HepG2 (cell line): Measurements from ENCODE around the gene UTP25. TPM values are rescaled to one million over a fixed set of nuclear protein-coding genes. Genes with fewer than 3 reads are reported as not detected.
A peak's percentile ranks its signal among the peaks of the same experiment; 100 is the strongest.

Experiments
- ATAC-seq: fragments of 200-7000 bp; cut with Tn5 transposase; 3 replicates; pipeline ENCODE4 v1.9.1; 2020; ENCODE audit warnings: mild to moderate bottlenecking, moderate library complexity
- BruUV-seq: library from RNA; stranded (reverse); fragments of 400-500 nt; replicated peaks from 2 replicates; lab custom pipeline; 2021; lab: Mats Ljungman, UMichigan
- CTCF ChIA-PET: fragments of 300-600 bp; formaldehyde crosslinking; extraction: SDS; loops from one replicate; lab custom pipeline; 2021; ENCODE audit warnings: low total read pairs, inconsistent platforms, low intra/inter-chr PET ratio; lab: Yijun Ruan, JAX
- POLR2A ChIA-PET: fragments of 350-600 bp; sonication (Branson Sonifier 250); formaldehyde crosslinking; loops from one replicate; lab custom pipeline; 2020; ENCODE audit warnings: antibody characterized with exemption, inconsistent platforms; lab: Yijun Ruan, JAX
- DNase-seq: peaks from one replicate; pipeline ENCODE4 v3.0.0-alpha.2; 2015; ENCODE audit warnings: low spot score
- FAIRE-seq: peaks from 3 replicates; lab custom pipeline; 2011; peaks lifted over from hg19 to GRCh38; lab: Jason Lieb, UNC
- H2AFZ ChIP-seq: one replicate; pipeline ENCODE4 v1.6.1; 2011; ENCODE audit warnings: low read length, inconsistent platforms
- H3K27ac ChIP-seq: fragments of 300-600 bp; 3 replicates; pipeline ENCODE4 v1.8.0; 2011; ENCODE audit warnings: mixed run types, mild to moderate bottlenecking, mixed read lengths, low read length, inconsistent platforms; ENCODE audit not compliant: insufficient read depth; ENCODE audit errors: extremely low read length
- H3K27me3 ChIP-seq, 2 experiments: fragments of 200-600 bp in 1 of 2; 2 replicates in 1 of 2; 3 replicates in 1 of 2; pipeline versions ENCODE4 v1.6.0 to v1.8.0; 2011; ENCODE audit warnings: low read length in 2 of 2, mild to moderate bottlenecking in 2 of 2, moderate library complexity in 2 of 2, inconsistent platforms in 1 of 2; ENCODE audit not compliant: insufficient read depth in 2 of 2, control insufficient read depth in 1 of 2
- H3K36me3 ChIP-seq, 2 experiments: fragments of 200-600 bp in 1 of 2; replicated peaks in 1 of 2; 2 replicates in 1 of 2; 3 replicates in 1 of 2; pipeline versions ENCODE4 v1.5.1 to v1.8.0; 2011; ENCODE audit warnings: low read length in 2 of 2, inconsistent platforms in 1 of 2; ENCODE audit not compliant: insufficient read depth in 2 of 2, control insufficient read depth in 1 of 2
- H3K4me1 ChIP-seq: 2 replicates; pipeline ENCODE4 v1.5.1; 2012; ENCODE audit warnings: low read length, inconsistent platforms; ENCODE audit not compliant: insufficient read depth
- H3K4me2 ChIP-seq: 2 replicates; pipeline ENCODE4 v1.6.0; 2011; ENCODE audit warnings: low read depth, low read length, inconsistent platforms
- H3K4me3 ChIP-seq, 3 experiments: fragments of 200-600 bp in 1 of 3; sonication (generic), shearing (Covaris generic) in 1 of 3; replicated peaks in 1 of 3; 2 replicates each; pipeline ENCODE4 v1.5.1; 2011 to 2016; ENCODE audit warnings: low read length in 3 of 3, inconsistent platforms in 2 of 3, low read depth in 2 of 3, mild to moderate bottlenecking in 2 of 3, control low read depth in 1 of 3, mixed read lengths in 1 of 3; ENCODE audit not compliant: insufficient read depth in 1 of 3
- H3K79me2 ChIP-seq: one replicate; pipeline ENCODE4 v1.6.1; 2011; ENCODE audit warnings: low read length, inconsistent platforms; ENCODE audit not compliant: insufficient read depth
- H3K9ac ChIP-seq: 2 replicates; pipeline ENCODE4 v1.6.0; 2011; ENCODE audit warnings: mild to moderate bottlenecking, low read depth, low read length, inconsistent platforms; ENCODE audit not compliant: insufficient read depth
- H3K9me3 ChIP-seq: 2 replicates; pipeline ENCODE4 v1.5.1; 2012; ENCODE audit warnings: mild to moderate bottlenecking, low read length
- H4K20me1 ChIP-seq: 2 replicates; pipeline ENCODE4 v1.6.0; 2011; ENCODE audit warnings: inconsistent platforms, mild to moderate bottlenecking, low read length, moderate library complexity; ENCODE audit not compliant: insufficient read depth
- DMTF1 ChIP-seq: sonication (generic); formaldehyde crosslinking; IDR thresholded peaks from 2 replicates; pipeline ENCODE4 v1.4.0; 2020; ENCODE audit warnings: mild to moderate bottlenecking, missing genetic modification reagents
- EZH2 ChIP-seq: conservative IDR thresholded peaks from 2 replicates; pipeline ENCODE4 v1.6.1; 2012; ENCODE audit warnings: mild to moderate bottlenecking, low read depth, low read length, moderate library complexity
- IRF1 ChIP-seq: sonication (generic); formaldehyde crosslinking; IDR thresholded peaks from 2 replicates; pipeline ENCODE4 v1.4.0; 2020; ENCODE audit warnings: low read depth, mild to moderate bottlenecking, missing genetic modification reagents
- MAFF ChIP-seq: IDR thresholded peaks from 2 replicates; pipeline ENCODE4 v1.6.1; 2011; ENCODE audit warnings: low read depth, low read length, improper control_type of control experiment
- MAFK ChIP-seq, 2 experiments: IDR thresholded peaks in 1 of 2; conservative IDR thresholded peaks in 1 of 2; 2 replicates each; pipeline ENCODE4 v1.6.1; 2011; ENCODE audit warnings: improper control_type of control experiment in 2 of 2, low read length in 2 of 2
- MEF2D ChIP-seq: sonication (generic); formaldehyde crosslinking; IDR thresholded peaks from 2 replicates; pipeline ENCODE4 v1.5.1; 2020; ENCODE audit warnings: mild to moderate bottlenecking, missing genetic modification reagents
- RBFOX2 ChIP-seq: fragments of 200-400 bp; formaldehyde crosslinking; IDR thresholded peaks from 2 replicates; pipeline ENCODE4 v1.6.1; 2017; ENCODE audit warnings: low read depth, mild to moderate bottlenecking, low read length
- RFX3 ChIP-seq: IDR thresholded peaks from 2 replicates; pipeline ENCODE4 v1.6.1; 2016; ENCODE audit warnings: missing biosample characterization, missing genetic modification reagents
- STAT5B ChIP-seq: sonication (generic); formaldehyde crosslinking; IDR thresholded peaks from 2 replicates; pipeline ENCODE4 v1.4.0; 2020; ENCODE audit warnings: missing genetic modification reagents
- XRCC5 ChIP-seq: fragments of 200-400 bp; formaldehyde crosslinking; optimal IDR thresholded peaks from 2 replicates; pipeline ENCODE3; 2017; ENCODE audit warnings: mild to moderate bottlenecking, low read length
- ZNF468 ChIP-seq: sonication (generic); formaldehyde crosslinking; IDR thresholded peaks from 2 replicates; pipeline ENCODE4 v1.8.0; 2022; ENCODE audit warnings: mild to moderate bottlenecking, moderate library complexity, missing genetic modification reagents
- ZNF589 ChIP-seq: sonication (generic); formaldehyde crosslinking; conservative IDR thresholded peaks from 2 replicates; pipeline ENCODE4 v1.8.0; 2022; ENCODE audit warnings: mild to moderate bottlenecking, moderate library complexity, missing genetic modification reagents
- ZNF687 ChIP-seq: sonication (generic); formaldehyde crosslinking; IDR thresholded peaks from 2 replicates; pipeline ENCODE4 v1.5.1; 2020; ENCODE audit warnings: mild to moderate bottlenecking, missing genetic modification reagents, moderate library complexity
- ZNF841 ChIP-seq: sonication (generic); formaldehyde crosslinking; IDR thresholded peaks from 2 replicates; pipeline ENCODE4 v1.8.1; 2023; ENCODE audit warnings: missing genetic modification reagents, borderline replicate concordance
- WGBS: methylation state at CpG from one replicate; pipeline ENCODE4 v1.1.6; 2017; ENCODE audit warnings: low lambda C conversion rate; 5-methylcytosine and 5-hydroxymethylcytosine counted together
- in situ Hi-C: cut with HindIII; loops from 2 replicates; pipeline ENCODE4 v1.10.0; 2017; ENCODE audit warnings: low pct_unique_long_range_greater_than_20kb; ENCODE audit not compliant: extremely low pct_ligation_motif_present
- intact Hi-C: fragments of 100-400 bp; cut with micrococcal nuclease; formaldehyde crosslinking; loops from one replicate; pipeline ENCODE4 v1.10.0; 2022; ENCODE audit not compliant: unreplicated experiment
- polyA plus RNA-seq, 8 experiments: library from polyadenylated mRNA; depleted of rRNA in 3 of 8; stranded (reverse) in 7 of 8; unstranded in 1 of 8; fragments of >200 nt; fragmentation: Illumina TruSeq in 4 of 8; extraction: Trizol in 4 of 8; gene quantifications; 2 replicates each; pipeline versions ENCODE4 v1.2.1 to v1.2.3, GENCODE V29; 2011 to 2016; ENCODE audit warnings: low read depth in 4 of 8, missing spikeins in 1 of 8, mixed read lengths in 1 of 8; ENCODE audit not compliant: insufficient read depth in 1 of 8
- total RNA-seq, 5 experiments: library from RNA; depleted of rRNA; stranded (reverse); fragments of >200 nt; fragmentation: Illumina TruSeq; extraction: Trizol; gene quantifications; 2 replicates each; pipeline ENCODE4 v1.2.3, GENCODE V29; 2016; ENCODE audit warnings: low read depth in 1 of 5

Gene UTP25
- total and polyA plus RNA-seq, 2 of the 13 experiments (the other 11 are each of a cell fraction or from before 2014, with no cell fraction given), result 4.8 to 5.7 TPM

GRCh38 chr1:209831615-209832014, 3.8 kb downstream of the UTP25 start:
- H3K4me2 ChIP-seq, result no peak overlapping the region
- BruUV-seq, result no TSS peak
- H3K36me3 ChIP-seq, result peaks cover 15 to 53% of the 10 kb centered on the region in 2 experiments

GRCh38 chr1:209835782-209836298, 8.1 kb downstream of the UTP25 start:
- in situ Hi-C loops (no loop called here), intact Hi-C loops (no loop called here)
- TF ChIP-seq DMTF1 (CRISPR knock-in tag) (no peak), MAFK (conservative IDR thresholded peaks at IDR 0.05 in 1 of 2, IDR thresholded peaks at IDR 0.05 in 1 of 2; ENCODE audit: low read length in 2 of 2) (peak; percentile 15 to 61; a peak in 2 of 4 replicates), IRF1 (CRISPR knock-in tag) (no peak), ZNF687 (CRISPR knock-in tag) (no peak), MAFF (peak; percentile 40; the same call in 1 of the 2 replicates)
- H3K36me3 ChIP-seq, result peaks cover 29 to 88% of the 10 kb centered on the region in 2 experiments
- no peak for DNase-seq
- ChIA-PET CTCF (no interaction called here), POLR2A (interaction anchor here (2.2 kb wide), 1 partner anchor 8 kb away, joined by 5 read pairs; the partner anchor contains the start of gene UTP25)
- H3K27ac ChIP-seq, result no peak overlapping the region
- H3K4me2 ChIP-seq, result no peak overlapping the region
- H3K27me3 ChIP-seq, result no peaks in the 10 kb centered on the region
- no peaks in the 10 kb centered on the region for H3K9me3 ChIP-seq
- H3K9ac ChIP-seq, result no peak overlapping the region
- no peak for ATAC-seq
- no TSS peak for BruUV-seq
- no peak for FAIRE-seq
- no peak overlapping the region for H2AFZ ChIP-seq
- no peaks in the 10 kb centered on the region for H4K20me1 ChIP-seq
- H3K79me2 ChIP-seq, result no peaks in the 10 kb centered on the region
- H3K4me3 ChIP-seq, result no peak overlapping the region
- H3K4me1 ChIP-seq, result no peaks in the 10 kb centered on the region

More at GRCh38 chr1:209831615-209832014, 3.8 kb downstream of the UTP25 start:
- no peaks in the 10 kb centered on the region; a peak in 1 of 5 replicates for H3K27me3 ChIP-seq
- FAIRE-seq, result no peak
- DNase-seq, result no peak
- no peak overlapping the region for H3K27ac ChIP-seq
- TF ChIP-seq XRCC5 (no peak), ZNF468 (CRISPR knock-in tag) (no peak), RFX3 (CRISPR knock-in tag) (no peak), RBFOX2 (0 out of 2 replicates have a peak, but pooled peaks have one; percentile 29), ZNF589 (CRISPR knock-in tag) (no peak), EZH2 (no peak), ZNF841 (CRISPR knock-in tag) (no peak), MEF2D (no peak), STAT5B (no peak)
- TF ChIP-seq, all 625 proteins: peak for 1
- H3K79me2 ChIP-seq, result peaks cover 6% of the 10 kb centered on the region
- H3K4me3 ChIP-seq, result no peak overlapping the region
- in situ Hi-C loops (no loop called here), intact Hi-C loops (no loop called here)
- ChIA-PET CTCF (no interaction called here), POLR2A (no interaction called here)
- ATAC-seq, result no peak
- no peaks in the 10 kb centered on the region for H4K20me1 ChIP-seq
- no peak overlapping the region for H3K9ac ChIP-seq
- H2AFZ ChIP-seq, result no peak overlapping the region
- WGBS, result 100% methylated on average over 1 of the region's 1 CpG
- H3K4me1 ChIP-seq, result peaks cover 21% of the 10 kb centered on the region
- H3K9me3 ChIP-seq, result no peaks in the 10 kb centered on the region
